ENCODE measurements around the gene PCDHA2. TPM values are rescaled to one million over a fixed set of nuclear protein-coding genes. Genes with fewer than 3 reads are reported as not detected.
"Not testable (repeated sequence)": the region's sequence is repeated elsewhere in the genome, so short reads cannot be mapped to it uniquely, and the experiment has no call there.

The PCDHA2 gene
- total RNA-seq, 2 donors from 2014 or later, result not detected

DNA sequence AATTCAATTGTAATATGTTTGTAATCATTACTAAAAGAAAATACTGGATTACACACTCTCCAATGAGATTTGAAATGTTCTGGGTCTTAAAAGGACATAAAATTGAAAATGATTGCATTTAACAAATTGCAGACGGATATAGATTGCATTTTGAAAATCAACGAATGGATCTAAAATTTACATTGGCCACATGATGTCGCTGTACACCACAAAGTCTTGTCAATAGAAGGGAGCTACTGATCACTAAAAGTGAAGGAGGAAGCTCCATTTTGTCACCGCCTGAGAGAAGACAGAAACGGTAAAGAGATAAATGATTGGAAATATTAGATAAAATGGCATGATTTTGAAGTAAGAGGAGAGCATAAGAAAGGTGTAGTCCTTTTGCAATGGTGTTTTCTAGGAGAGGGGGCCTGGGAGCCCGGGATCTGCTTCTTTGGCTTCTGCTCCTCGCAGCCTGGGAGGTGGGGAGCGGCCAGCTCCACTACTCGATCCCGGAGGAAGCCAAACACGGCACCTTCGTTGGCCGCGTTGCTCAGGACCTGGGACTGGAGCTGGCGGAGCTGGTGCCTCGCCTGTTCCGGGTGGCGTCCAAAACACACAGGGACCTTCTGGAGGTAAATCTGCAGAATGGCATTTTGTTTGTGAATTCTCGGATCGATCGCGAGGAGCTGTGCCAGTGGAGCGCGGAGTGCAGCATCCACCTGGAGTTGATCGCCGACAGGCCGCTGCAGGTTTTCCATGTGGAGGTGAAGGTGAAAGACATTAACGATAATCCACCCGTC, 8.6 kb upstream of the PCDHA2 start, which contains the start of gene PCDHA1:
Gene PCDHA1, plus strand, starts transcription at position 236 of the 782 bp plus-strand sequence.
- no peak within 1 kb of the TSS for H3K4me3 ChIP-seq
- H3K27ac ChIP-seq, result no peak within 1 kb of the TSS
- H3K27me3 ChIP-seq, result no peaks in the 10 kb centered on the region
- no peaks in the 10 kb centered on the region for H3K36me3 ChIP-seq
- H3K9me3 ChIP-seq, result no peaks in the 10 kb centered on the region
- no peak for DNase-seq
- no peaks in the 10 kb centered on the region for H3K4me1 ChIP-seq
- TF ChIP-seq, protein P1, sequence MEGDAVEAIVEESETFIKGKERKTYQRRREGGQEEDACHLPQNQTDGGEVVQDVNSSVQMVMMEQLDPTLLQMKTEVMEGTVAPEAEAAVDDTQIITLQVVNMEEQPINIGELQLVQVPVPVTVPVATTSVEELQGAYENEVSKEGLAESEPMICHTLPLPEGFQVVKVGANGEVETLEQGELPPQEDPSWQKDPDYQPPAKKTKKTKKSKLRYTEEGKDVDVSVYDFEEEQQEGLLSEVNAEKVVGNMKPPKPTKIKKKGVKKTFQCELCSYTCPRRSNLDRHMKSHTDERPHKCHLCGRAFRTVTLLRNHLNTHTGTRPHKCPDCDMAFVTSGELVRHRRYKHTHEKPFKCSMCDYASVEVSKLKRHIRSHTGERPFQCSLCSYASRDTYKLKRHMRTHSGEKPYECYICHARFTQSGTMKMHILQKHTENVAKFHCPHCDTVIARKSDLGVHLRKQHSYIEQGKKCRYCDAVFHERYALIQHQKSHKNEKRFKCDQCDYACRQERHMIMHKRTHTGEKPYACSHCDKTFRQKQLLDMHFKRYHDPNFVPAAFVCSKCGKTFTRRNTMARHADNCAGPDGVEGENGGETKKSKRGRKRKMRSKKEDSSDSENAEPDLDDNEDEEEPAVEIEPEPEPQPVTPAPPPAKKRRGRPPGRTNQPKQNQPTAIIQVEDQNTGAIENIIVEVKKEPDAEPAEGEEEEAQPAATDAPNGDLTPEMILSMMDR (IDR thresholded peaks at IDR 0.05), result no peak
- H3K9ac ChIP-seq (ENCODE audit: low read depth in 2 of 2, low read length in 2 of 2), result no peak within 1 kb of the TSS
- intact Hi-C loops (cut with DNase I), result no loop called here

DNA sequence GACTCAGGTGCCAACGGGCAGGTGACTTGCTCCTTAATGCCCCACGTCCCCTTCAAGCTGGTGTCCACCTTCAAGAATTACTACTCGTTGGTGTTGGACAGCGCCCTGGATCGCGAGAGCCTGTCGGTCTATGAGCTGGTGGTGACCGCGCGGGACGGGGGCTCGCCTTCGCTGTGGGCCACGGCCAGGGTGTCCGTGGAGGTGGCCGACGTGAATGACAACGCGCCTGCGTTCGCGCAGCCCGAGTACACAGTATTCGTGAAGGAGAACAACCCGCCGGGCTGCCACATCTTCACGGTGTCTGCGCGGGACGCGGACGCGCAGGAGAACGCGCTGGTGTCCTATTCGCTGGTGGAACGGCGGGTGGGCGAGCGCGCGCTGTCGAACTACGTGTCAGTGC, 7.2 kb upstream of the PCDHA2 start:
- H3K4me1 ChIP-seq; intact Hi-C loops (cut with DNase I); H3K36me3 ChIP-seq; DNase-seq; H3K9ac ChIP-seq (ENCODE audit: low read depth in 2 of 2, low read length in 2 of 2); H3K27me3 ChIP-seq; H3K9me3 ChIP-seq; H3K4me3 ChIP-seq; H3K27ac ChIP-seq: not testable (repeated sequence)

DNA sequence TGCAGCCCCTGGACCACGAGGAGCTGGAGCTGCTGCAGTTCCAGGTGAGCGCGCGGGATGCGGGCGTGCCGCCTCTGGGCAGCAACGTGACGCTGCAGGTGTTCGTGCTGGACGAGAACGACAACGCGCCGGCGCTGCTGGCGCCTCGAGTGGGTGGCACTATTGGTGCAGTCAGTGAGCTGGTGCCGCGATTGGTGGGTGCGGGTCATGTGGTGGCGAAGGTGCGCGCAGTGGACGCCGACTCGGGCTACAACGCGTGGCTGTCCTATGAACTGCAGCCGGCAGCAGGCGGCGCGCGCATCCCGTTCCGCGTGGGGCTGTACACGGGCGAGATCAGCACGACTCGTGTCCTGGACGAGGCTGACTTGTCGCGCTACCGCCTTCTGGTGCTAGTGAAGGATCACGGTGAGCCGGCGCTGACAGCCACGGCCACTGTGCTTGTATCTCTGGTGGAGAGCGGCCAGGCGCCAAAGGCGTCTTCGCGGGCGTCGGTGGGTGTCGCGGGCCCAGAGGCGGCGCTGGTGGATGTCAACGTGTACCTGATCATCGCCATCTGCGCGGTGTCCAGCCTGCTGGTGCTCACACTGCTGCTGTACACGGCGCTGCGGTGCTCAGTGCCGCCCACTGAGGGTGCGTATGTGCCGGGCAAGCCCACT, 6.7 kb upstream of the PCDHA2 start:
- H3K9ac ChIP-seq (ENCODE audit: low read depth in 2 of 2, low read length in 2 of 2); H3K9me3 ChIP-seq; DNase-seq; H3K4me1 ChIP-seq; intact Hi-C loops (cut with DNase I); H3K36me3 ChIP-seq; H3K27ac ChIP-seq; H3K4me3 ChIP-seq; H3K27me3 ChIP-seq: not testable (repeated sequence)

DNA sequence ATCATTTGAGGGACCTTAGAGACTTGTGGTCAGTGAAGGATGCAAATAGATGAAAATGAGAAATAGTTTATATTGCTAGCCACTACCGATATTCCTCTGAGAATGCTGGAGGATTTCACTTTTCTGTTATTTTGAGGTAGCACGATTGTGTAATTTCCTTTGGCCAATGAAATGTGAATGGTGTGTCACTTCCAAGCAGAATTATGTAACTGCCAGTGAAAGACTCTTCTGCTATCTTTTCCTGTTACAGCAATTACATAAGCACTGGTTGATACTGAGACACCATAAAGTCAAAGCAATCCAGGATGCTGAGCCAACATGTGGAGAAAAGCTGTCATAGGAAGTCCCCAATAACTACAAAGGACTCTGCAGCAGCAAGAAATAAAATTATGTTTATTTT, 3.6 kb upstream of the PCDHA2 start:
- intact Hi-C loops (cut with DNase I), result no loop called here
- Histone ChIP-seq H3K36me3 (no peaks in the 10 kb centered on the region), H3K27me3 (no peaks in the 10 kb centered on the region), H3K4me3 (no peak overlapping the region), H3K9ac (ENCODE audit: low read depth in 2 of 2, low read length in 2 of 2) (no peak overlapping the region), H3K27ac (no peak overlapping the region), H3K4me1 (no peaks in the 10 kb centered on the region), H3K9me3 (no peaks in the 10 kb centered on the region)
- TF ChIP-seq, protein P1 (IDR thresholded peaks at IDR 0.05), result no peak
- DNase-seq, result no peak

DNA sequence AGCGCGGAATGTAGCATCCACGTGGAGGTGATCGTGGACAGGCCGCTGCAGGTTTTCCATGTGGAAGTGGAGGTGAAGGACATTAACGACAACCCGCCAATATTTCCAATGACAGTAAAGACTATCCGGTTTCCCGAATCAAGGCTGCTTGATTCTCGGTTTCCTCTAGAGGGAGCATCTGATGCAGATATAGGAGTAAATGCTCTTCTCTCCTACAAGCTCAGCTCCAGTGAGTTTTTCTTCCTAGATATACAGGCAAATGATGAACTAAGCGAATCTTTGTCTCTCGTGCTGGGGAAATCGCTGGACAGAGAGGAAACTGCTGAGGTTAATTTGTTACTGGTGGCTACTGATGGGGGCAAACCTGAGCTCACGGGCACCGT, 598 bp downstream of the PCDHA2 start:
- no peak for DNase-seq
- intact Hi-C loops (cut with DNase I), result no loop called here
- Histone ChIP-seq H3K36me3 (no peaks in the 10 kb centered on the region), H3K4me3 (no peak overlapping the region), H3K9ac (ENCODE audit: low read depth in 2 of 2, low read length in 2 of 2) (no peak overlapping the region), H3K9me3 (no peaks in the 10 kb centered on the region), H3K27me3 (no peaks in the 10 kb centered on the region), H3K27ac (no peak overlapping the region), H3K4me1 (no peaks in the 10 kb centered on the region)
- TF ChIP-seq, protein P1 (IDR thresholded peaks at IDR 0.05), result no peak

DNA sequence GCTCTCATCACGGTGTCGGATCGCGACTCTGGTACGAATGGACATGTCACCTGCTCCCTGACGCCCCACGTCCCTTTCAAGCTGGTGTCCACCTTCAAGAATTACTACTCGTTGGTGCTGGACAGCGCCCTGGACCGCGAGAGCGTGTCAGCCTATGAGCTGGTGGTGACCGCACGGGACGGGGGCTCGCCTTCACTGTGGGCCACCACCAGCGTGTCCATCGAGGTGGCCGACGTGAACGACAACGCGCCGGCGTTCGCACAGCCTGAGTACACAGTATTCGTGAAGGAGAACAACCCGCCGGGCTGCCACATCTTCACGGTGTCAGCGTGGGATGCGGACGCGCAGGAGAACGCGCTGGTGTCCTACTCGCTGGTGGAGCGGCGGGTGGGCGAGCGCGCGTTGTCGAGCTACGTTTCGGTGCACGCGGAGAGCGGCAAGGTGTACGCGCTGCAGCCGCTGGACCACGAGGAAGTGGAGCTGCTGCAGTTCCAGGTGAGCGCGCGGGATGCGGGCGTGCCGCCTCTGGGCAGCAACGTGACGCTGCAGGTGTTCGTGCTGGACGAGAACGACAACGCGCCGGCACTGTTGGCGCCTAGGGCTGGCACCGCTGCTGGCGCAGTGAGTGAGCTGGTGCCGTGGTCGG, 1.5 kb downstream of the PCDHA2 start:
- H3K9me3 ChIP-seq; H3K4me1 ChIP-seq; H3K9ac ChIP-seq (ENCODE audit: low read depth in 2 of 2, low read length in 2 of 2); intact Hi-C loops (cut with DNase I); H3K36me3 ChIP-seq; H3K27ac ChIP-seq; H3K27me3 ChIP-seq; H3K4me3 ChIP-seq; DNase-seq: not testable (repeated sequence)

DNA sequence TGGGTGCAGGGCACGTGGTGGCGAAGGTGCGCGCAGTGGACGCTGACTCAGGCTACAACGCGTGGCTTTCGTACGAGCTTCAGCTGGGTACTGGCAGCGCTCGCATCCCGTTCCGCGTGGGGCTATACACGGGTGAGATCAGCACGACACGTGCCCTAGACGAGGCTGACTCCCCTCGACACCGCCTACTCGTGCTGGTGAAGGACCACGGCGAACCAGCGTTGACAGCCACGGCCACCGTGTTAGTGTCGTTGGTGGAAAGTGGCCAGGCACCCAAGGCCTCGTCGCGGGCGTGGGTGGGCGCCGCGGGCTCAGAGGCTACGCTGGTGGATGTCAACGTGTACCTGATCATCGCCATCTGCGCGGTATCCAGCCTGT, 2.1 kb downstream of the PCDHA2 start:
- TF ChIP-seq, protein P1 (IDR thresholded peaks at IDR 0.05), result no peak
- no peak overlapping the region for H3K4me3 ChIP-seq
- DNase-seq, result no peak

More for the DNA sequence above, 2.1 kb downstream of the PCDHA2 start:
- Histone ChIP-seq H3K9ac (ENCODE audit: low read depth in 2 of 2, low read length in 2 of 2) (no peak overlapping the region), H3K9me3 (no peaks in the 10 kb centered on the region), H3K36me3 (no peaks in the 10 kb centered on the region), H3K4me1 (no peaks in the 10 kb centered on the region), H3K27ac (no peak overlapping the region), H3K27me3 (no peaks in the 10 kb centered on the region)
- intact Hi-C loops (cut with DNase I), result no loop called here
